ENCODE results near the gene GYS1.

Gene GYS1

DNA sequence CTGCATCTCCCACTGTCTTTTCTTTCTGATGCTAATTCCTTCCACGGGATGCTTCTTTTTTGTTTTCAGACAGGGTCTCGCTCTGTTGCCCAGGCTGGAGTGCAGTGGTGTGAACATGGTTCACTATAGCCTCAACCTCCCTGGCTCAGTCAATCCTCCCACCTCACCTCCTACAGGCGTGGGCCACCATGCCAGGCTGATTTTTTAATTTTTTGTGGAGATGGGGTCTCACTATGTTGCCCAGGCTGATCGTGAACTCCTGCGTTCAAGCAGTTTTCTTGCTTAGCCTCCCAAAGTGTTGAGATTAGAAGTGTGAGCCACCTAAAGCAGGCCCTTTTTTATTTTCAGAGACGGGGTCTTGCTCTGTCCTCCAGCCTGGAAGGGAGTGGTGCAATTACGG is 4.8 kb downstream of the GYS1 start:
- no peak for DNase-seq

DNA sequence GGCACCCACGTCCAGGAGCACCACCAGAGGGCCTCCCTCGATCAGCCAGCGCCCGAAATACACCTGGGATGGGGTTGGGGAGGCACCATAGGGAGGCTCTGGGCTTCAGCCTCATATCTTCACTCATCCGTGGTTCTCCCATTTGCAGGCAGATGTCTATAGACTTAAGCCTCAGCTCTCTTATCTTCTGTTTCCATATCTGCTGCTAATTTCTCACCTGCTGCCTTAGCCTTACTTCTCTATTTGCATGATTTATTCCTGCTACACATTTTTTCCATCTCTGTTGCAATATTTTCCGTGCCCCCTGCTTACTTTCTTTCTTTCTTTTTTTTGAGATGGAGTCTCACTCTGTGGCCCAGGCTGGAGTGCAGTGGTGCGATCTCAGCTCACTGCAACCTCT is 5.8 kb downstream of the GYS1 start:
- no peak for DNase-seq

DNA sequence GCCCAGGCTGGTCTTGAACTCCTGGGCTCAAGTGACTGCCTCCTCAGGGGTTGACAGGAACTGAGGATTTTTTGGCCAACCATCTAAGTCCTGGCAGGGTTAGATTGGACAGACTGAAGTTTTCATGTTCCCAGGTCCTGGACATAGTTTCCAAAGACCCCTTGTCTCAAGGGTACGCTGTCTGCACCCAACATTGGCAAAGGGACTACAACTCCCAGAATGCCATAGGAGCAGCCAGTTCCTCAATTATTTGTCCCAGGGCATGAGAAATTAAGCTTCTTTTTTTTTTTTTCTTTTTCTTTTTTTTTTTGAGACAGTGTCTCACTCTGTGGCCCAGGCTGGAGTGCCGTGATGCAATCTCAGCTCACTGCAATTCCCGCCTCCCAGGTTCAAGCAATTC is 6.9 kb downstream of the GYS1 start:
- DNase-seq: peak; percentile 33

DNA sequence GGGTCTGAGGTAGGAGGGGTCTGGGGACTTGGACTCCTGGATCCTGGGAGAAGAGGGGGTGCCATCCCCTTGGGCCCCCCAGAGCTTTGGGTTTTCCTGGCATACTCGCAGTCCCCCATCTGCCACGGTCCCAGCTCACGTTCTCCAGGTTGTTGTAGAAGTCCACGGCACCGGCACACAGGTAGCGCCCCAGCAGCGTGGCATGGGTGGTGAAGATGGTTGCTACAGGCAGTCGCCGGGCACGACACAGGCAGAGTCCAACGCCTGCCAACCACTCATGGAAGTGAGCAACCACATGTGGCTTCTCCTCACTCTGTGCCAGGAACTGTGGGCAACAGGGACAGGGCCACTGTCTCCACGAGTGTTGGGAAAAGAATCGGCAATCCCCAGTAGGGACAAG is 7.4 kb downstream of the GYS1 start:
- DNase-seq: no peak

DNA sequence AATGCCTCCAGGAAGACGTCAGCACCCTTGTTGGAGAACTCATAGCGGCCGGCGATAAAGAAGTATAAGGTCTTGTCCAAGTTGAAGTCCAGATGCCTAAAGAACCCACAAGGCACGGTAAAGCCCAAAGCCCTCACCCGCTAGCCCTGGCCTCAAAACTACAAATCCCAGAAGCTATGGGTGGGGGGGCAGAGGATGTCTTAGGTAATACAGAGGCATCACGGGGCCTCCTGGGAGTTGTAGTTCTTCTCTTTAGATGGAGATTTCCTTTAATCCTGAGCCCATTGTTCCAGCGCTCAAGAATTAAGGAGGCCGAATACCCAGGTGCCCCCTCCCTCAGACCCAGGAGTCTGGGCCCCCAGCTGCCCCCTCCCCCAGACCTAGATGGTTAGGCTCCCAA is 10.8 kb downstream of the GYS1 start:
- DNase-seq: no peak

DNA sequence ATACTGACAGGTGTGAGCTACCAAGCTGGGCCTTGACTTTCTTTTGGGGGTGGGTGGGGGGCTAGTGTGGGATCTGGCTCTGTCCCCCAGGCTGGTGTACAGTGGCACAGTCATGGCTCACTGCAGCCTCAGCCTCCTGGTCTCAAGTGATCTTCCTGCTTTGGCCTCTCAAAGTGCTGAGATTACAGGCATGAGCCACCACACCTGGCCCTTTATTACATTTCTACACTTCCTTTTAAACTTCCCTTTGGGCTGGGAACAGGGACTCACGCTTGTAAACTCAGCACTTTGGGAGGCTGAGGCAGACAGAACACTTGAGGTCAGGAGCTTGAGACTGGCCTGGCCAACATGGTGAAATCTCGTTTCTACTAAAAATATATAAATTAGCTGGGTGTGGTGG is 16.0 kb downstream of the GYS1 start:
- DNase-seq: no peak

DNA sequence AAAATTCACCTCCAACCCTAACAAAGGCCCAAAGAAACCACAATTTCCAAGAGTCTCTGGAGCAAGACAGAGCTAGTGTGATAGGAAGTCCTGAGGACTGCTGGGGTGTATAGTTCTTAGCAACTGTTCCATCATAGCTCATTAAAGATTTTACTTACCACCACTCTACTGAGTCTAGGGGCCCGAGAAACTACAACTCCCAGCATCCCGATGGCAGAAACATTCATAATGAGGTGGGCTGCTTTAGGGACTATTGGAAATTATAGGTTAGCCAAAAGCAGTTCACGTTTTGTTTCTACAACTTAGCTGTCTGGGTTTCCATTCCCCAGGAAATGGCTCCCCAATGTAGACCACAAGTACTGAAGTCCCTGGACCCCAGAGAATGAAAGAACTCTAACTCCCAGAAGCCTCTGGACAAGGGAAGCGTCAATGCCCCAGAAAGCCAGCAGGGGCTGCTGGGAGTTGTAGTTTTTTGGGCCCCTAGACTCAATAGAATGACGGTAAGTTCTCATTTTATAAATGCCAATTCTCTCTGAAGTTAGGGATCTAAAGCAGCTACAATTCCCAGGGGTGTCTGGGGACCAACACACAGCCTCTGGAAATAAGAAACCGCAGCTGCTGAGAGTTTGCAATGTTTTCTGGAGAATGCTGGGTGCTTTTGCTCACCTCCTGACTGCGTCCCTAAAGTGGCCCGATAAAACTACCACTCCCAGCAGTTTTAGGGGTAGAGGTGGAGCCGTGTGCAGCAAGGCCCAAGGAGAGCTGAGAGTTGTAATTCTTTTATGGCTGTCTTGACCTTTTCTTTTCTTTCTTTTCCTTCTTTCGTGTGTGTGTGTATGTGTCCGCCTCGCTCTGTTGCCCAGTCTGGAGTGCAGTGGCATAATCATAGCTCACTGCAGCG is 16.9 kb downstream of the GYS1 start:
- peak; percentile 44 for DNase-seq

DNA sequence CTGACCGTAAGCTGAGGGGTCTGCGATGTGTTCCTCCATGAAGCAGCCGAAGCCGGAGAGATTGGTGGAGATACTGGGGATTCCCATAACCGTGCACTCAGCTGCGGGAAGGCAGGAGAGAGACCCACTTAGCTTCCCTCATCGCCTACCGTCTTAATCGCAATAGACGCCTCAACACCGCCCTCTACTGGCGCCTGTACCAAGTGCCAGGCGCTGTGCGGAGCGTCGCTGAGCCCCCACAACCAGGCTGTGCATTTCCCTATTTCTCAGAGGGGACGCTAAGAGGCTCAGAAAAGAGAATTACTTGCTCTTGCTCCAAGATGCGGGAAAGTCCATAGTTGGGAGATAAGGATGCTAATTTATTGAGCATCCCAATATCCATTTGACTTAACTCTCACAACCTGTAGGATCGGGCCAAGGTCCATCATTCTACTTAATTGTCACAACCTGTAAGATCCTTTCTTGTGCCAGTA is 22.1 kb downstream of the GYS1 start:
- DNase-seq: peak; percentile 89

DNA sequence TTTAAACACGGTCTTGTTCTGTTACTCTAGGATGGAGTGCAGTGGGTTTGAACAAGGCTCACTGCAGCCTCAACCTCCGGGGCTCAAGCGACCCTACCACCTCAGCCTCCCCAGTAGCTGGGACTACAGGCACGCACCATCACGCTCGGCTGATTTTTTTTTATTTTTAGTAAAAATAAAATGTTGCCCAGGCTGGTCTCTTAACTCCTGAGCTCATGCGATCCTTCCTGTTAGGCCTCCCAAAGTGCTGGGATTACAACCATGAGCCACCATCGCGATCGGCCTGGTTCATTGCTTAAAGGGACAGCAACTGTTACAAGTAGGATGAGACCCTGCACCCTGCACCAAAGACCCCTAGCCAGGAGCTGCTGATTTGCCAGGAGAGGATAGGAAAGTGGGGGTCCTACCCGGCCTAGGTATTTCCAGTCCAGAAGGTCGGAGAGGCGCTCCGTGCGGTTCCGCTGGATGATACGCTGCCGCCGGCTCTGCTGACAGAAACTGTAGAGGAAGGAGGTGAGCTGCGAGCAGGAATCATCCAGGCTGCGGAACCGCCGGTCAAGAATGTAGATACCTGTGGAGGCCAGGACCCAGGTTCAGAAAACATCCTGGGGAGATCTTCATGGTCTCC is 22.9 kb downstream of the GYS1 start:
- no peak for DNase-seq

DNA sequence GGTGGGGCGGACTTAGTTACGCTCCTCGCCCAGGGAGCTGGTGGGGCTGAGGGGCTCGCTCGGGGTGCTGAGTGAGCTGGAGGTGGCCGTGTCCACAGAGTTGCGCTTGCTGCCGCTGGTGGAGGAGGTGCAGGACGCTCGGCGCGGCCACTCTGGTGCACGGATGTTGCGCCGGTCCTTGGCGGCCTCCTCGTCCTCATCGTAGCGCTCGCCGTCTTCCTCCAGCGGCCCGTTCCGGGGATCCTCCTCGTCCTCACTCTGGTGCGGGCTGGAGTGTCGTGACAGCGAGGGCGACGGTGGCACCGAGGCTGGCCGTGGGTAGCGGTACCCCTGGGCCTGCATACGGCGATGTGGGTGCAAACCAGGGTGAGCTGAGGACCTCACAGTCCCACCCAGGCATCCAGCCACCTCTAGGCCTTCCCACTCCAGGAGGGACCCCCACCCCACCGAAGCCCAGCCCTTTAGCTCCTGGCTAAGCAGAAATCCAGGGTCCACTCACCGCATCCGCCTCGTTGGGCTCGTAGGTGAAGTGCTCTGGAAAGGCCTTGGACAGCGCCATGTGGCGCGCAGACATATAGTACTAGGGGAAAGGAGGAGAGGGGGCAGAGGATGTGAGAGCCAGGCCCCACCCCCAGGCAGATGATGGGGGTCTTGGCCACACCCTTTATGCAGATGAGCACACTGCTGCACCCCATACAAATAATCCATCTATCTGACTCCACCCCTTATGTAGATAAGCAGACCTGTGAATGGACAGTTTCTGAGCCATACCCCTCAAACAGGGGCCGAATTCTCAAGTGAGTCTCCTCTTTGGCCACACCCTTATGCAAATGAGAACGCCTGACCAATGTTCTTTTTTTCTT is 23.6 kb downstream of the GYS1 start:
- peak; percentile 84 for DNase-seq

DNA sequence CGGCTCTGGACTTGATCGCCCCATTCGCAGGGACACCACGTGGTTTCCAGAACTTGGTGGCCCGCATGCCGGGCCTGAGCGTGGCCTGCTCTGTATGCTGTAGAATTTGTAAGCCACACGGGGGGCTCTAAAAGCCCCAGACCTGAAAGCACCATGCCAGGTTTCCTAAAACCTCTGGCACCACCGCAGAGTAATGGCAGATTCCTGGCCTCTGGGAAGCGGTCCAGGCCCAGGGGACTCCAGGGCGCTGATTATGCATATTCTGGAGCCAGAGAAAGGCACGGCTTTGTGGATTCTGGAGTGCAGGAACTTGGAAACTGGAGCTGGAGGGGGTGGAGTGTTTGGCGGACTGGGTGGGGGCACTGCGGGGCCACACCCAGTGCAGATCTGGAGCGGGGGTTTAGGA is 24.3 kb downstream of the GYS1 start:
- DNase-seq: no peak

DNA sequence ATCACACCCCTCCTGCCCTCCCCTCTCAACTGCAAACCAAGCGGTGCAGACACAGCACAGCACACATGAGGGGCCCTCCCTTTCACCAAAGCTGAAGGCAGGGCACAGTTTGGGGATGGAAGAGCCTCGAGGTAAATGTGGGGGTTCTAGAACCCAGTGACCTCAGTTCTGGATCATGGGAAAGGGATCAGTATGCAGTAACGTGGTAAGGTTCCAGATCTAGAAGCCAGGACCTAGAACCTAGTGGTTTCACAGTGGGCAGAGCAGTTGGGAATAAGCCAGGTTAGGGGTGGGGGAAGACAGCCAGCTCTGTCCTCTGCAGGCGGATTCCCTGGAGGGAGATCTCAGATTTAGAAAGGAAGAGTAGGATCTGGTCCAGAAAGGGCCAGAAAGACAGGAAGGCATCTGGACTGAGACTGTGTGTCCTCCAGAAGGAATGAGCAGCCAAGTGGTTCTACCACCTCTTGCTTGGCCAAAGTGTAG is 24.9 kb downstream of the GYS1 start:
- DNase-seq: no peak

DNA sequence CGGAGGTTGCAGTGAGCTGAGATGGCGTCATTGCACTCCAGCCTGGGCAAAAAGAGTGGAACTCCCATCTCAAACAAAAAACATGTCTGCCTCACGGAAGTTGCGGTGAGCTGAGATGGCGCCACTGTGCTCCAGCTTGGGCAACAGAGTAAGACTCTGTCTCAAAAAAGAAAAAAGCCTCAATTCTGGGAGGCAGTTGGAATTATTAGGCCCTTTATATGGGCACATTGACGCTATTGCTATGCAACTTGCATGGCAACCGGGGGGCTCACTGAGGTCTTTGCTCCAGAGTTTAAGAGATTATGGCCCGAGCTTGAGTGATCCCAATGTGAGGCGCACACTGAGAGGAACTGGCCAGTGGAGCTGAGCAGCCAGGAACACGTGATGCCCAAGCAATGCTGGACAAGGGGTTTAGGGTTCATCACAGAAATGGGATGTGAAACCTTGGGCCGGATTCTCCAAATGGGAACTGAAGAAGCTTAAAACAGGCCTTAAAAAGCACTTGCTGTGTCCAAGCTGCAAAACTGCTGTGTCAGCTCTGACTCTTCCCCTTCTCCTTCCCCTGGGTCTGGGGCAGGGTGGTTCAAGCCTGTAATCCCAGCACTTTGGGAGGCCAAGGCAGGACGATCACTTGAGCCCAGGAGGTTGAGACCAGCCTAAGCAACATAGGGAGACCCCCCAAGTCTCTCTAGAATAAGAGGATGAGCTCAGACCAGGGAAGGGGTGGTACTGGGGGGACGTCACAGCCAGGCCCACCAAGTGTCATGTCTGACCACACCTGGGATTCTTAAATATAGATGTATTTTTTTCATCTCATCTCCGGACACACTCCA is 25.5 kb downstream of the GYS1 start:
- DNase-seq: peak; percentile 100

DNA sequence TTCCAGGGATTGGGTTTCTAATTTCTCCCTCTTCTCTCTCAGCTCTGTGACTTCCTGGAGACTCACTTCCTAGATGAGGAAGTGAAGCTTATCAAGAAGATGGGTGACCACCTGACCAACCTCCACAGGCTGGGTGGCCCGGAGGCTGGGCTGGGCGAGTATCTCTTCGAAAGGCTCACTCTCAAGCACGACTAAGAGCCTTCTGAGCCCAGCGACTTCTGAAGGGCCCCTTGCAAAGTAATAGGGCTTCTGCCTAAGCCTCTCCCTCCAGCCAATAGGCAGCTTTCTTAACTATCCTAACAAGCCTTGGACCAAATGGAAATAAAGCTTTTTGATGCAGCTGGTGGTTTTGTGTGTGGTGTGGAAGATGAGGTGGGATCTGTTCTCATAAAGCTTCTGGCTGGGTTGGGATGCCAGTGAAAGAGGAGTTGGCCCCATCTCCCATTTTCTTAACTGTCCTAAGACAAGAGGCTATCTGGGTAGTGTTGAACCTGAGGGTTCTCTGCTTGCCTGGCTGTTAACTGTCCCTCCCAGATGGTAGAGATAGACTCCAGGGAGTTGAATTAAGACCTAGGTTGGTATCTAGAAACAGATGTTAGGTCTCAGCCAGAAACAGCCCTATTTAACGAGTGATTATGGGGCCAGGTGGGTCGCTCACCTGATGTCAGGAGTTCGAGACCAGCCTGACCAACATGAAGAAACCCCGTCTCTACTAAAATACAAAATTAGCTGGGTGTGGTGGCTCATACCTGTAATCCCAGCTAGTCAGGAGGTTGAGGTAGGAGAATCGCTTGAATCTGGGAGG is 26.4 kb downstream of the GYS1 start:
- DNase-seq: peak; percentile 81

DNA sequence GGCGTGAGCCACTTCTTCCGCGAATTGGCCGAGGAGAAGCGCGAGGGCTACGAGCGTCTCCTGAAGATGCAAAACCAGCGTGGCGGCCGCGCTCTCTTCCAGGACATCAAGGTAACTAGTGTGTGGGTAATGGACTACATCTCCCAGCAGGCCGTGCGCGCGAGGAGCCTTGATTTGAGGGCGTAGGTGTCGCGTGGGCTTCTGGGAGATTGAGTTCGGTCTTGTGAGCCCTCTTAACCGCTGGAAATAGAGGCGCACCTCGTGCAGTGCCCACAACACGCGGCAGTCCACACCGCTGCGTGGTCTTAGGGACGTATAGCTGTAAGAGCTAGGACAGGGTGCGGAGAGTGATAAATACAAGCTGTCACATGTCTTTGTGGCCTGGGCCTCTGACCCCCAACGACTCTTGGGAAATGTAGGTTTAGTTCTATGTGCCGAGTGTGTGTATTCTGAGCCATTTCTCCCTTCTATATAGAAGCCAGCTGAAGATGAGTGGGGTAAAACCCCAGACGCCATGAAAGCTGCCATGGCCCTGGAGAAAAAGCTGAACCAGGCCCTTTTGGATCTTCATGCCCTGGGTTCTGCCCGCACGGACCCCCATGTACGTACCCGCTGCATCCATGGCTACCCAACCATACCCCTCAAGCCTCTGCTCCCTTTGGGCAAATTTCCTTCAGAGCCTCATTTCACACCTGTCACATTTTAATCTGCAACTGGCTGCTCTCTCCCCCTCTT is 27.1 kb downstream of the GYS1 start:
- peak; percentile 78 for DNase-seq

DNA sequence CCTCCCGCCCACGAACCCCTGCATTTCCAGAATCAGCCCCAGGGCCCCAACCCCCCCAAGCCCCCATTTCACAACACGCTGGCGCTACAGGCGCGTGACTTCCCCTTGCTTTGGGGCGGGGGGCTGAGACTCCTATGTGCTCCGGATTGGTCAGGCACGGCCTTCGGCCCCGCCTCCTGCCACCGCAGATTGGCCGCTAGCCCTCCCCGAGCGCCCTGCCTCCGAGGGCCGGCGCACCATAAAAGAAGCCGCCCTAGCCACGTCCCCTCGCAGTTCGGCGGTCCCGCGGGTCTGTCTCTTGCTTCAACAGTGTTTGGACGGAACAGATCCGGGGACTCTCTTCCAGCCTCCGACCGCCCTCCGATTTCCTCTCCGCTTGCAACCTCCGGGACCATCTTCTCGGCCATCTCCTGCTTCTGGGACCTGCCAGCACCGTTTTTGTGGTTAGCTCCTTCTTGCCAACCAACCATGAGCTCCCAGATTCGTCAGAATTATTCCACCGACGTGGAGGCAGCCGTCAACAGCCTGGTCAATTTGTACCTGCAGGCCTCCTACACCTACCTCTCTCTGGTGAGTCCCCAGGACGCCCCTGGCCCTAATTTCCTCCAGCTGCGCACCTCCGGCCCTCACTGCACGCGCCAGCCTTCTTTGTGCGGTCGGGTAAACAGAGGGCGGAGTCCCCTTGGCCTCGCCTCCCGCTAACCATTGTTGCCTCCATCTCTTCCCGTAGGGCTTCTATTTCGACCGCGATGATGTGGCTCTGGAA is 27.9 kb downstream of the GYS1 start, which contains the start of gene FTL:
Gene FTL (plus strand): TSS at position 270 of the 766 bp plus-strand sequence. CDS start 199 bp downstream, at position 469.
- peak; percentile 99 for DNase-seq

DNA sequence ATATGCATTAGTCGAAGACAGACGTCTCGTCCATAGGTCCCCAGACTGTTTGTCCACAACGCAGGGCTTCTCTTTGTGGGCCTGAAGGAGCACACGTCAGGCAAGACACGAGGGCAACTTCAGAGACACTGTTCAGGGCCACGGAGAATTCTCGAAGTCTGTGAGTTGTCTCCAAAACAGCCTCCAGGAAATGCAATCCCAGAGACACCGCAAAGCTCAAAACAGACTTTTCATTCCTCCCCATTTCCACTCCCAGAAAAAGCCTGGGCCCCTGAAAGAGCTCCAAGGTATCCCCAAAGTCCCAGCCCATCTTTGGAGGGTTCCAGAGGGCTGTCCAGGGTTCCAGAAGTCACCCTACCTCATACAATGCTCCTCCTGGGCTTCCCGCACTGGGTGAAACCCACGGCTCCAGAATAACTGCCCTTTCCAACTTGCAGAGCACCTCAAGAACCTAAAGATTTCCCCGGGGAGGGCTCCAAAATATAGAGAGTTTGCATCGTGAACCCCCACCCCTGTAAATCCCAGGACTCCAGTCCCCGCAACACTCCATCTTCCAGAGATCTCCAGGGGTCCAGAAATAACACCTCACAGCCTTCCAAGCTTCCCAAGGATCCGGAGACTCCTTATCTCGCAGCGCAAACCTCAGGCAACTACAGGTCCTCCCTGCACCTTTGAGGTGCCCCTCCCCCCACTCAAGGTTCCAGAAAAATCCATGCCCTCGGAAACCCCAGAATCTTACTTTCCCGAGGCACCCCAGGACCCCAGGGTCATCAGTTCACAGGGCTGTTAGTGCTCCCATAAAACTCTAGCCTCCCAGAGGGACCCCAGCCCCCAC is 28.7 kb downstream of the GYS1 start:
- peak; percentile 69 for DNase-seq

DNA sequence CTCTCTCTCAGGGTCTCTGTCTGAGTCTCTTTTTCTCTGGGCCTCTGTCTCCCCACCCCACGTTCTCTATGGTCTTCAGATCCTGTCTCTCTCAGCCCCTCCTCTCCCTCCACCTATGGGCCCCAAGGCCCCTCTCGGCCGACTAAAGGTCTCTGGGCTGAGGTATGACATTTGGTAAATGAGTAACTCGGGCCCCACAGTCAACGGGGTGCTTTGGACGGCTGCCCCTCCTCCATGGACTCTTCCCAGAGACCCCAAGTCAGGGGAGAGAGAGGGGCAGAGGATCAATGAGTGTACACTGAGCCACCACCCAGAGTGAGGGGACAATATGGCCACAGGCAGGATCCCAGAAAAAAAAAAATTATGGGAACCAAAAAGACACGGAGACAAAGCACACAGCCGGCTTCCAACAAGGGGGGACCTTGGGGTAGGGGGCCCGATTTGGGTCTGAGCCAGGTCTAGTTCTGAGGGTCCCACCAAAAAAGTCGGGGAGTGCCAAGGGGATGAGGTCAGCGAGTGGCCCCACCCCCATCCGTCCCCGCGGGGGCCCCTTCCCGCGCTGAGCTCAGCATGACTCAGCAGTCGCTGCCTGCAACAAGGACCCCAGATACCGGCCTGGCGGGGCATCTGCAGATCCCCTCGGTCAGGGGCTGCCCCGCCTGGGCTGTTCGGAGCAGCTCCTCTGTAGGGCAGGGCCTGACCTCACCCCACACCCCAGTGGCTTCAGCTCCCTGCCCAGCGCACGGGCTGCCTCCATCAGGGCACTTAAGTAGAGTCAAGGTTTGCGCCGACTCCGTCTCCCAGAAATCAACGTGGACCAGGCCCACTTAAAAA is 29.5 kb downstream of the GYS1 start:
- DNase-seq: peak; percentile 75

Measured in MV-4-11 (cell line).